Measurements from ENCODE around the gene GBGT1.

Gene GBGT1

DNA sequence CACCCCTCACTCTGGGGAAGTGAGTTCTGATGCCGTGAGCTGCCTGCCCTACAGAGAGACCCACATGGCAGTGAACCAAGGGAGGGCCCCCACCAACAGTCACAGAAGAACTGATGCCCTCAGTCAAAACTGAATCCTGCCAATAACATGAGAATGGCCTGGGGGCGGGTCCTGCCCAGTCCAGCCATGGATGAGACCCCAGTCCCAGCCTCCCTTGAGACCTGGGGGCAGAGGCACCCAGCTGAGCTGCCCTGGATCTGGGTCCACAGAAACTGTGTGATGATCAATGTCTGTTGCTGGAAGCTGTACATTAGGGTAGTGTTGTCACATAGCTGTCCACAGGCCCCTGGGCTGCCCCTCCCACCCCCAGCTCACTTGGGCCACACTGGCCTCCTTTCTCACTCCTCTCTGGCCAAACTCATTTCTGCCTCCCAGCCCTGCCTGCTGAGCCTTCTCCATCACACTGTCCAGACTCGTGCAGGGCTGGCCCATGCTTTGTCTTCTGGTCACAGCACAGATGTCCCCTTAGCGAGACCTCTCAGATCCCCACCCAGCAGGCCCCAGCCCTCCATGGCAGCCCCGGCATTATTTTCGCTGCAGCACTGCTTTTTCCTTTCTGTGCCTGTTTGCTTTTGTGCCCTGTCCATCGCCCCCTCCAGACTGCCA lies 16.8 kb downstream of the GBGT1 start:
- in situ Hi-C loops (cut with MboI; ENCODE audit: low sequenced_read_pairs) = no loop called here

GRCh38 chr9:133144904-133145851 lies 18.5 kb downstream of the GBGT1 start:
- in situ Hi-C loops (cut with MboI; ENCODE audit: low sequenced_read_pairs) = no loop called here

GRCh38 chr9:133144142-133144903 lies 19.4 kb downstream of the GBGT1 start:
- in situ Hi-C loops (cut with MboI; ENCODE audit: low sequenced_read_pairs) = no loop called here

DNA sequence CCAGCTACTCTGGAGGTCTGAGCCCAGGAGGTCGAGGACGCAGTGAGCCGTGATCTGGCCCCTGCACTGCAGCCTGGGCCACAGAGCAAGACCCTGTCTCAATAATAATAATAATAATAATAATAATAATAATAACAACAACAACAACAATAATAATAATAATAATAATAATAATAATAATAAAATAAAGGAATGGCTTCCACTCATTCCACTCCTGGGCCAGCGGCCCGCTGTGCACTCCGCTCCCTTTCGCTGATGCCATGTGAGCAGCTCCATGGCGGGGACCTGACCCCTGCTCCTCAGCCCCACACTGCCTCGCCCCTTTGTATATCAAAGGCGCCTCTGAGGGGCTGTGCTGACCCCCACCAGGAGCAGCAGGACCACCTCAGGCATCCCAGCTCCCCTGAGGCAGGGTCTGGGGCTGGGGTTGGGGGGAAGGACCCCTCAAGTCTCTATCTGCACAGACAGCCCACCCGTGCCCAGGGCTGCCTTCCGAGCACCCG lies 20.0 kb downstream of the GBGT1 start:
- in situ Hi-C loops (cut with MboI; ENCODE audit: low sequenced_read_pairs) = no loop called here

DNA sequence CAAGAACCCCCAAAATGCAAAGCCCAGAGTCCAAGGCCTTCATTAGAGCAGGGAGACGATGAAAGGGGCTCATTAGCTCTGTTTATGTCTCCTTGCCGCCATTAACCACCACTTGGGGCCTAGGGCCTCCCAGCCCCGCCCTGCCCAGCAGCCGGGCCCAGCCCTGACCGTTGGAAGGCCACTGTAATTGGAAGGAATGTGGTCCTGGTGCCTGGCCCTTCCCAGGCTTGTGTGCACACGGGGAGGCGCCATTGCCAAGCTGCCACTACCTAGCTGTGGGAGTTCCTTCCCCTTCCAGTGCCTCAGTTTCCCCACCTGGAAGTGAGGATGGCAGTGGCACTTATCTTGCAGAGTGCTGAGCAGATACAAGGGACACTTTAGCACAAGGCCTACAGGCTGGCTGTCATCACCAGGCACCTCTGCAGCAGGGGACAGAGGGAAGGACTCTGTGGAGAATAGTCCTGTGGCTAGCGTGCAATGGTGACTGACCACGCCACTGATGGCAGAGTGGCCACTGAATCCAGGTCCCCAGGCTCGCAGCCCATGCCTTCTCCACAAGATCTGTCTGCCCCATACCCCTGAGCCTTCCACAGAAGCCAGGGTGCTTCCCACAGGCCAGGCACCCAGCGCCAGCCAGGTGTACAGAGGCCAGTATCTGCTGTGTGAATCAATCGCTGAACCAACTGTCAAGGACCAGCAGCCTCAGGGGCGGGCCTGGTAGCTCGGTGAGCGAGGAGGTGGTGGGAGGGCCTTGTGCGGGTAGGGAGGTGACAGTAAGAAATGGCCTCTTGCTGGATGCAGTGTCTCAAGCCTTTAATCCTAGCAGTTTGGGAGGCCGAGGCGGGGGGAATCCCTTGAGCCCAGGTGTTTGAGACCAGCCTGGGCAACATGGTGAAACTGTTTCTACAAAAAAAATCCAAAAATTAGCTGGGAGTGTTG lies 20.8 kb downstream of the GBGT1 start:
- in situ Hi-C loops (cut with MboI; ENCODE audit: low sequenced_read_pairs) = no loop called here

GRCh38 chr9:133141833-133142595 lies 21.7 kb downstream of the GBGT1 start:
- in situ Hi-C loops (cut with MboI; ENCODE audit: low sequenced_read_pairs) = no loop called here

DNA sequence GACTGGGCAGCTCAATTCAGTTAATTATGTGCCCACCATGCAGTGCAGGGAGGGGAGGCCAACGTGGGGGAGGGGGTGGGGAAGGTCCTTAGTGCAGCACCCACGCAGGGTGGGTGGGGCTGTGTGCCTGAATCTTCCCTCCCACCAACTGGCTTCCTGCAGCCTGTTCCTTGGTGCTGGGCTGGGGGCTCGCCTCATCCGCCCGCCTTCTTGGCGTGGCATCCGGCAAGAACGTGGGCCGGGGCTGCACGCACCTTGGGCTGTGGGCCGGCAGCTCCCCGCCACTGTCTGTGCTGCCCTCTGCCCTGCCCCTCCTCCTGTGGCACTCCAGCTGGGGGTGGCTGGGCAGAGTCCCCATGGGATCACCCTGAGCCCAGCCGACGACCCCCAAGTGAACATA lies 23.1 kb downstream of the GBGT1 start:
- in situ Hi-C loops (cut with MboI; ENCODE audit: low sequenced_read_pairs) = no loop called here

DNA sequence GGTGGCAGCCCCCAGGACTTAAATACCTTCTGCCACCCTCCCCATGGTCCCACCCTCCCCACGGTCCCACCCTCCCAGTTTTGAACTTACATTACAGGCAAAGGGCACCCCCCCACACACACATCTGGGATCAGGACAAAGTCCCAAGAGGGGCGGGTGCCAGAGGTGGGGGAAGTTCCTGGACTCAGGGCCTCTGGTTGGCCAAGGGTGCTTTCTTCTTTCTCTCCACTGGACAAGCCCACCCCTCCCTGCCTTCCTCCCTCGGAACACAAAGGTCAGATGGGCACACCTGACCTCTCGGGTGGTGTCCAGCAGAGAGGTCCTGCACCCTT lies 23.6 kb downstream of the GBGT1 start:
- in situ Hi-C loops (cut with MboI; ENCODE audit: low sequenced_read_pairs) = no loop called here

DNA sequence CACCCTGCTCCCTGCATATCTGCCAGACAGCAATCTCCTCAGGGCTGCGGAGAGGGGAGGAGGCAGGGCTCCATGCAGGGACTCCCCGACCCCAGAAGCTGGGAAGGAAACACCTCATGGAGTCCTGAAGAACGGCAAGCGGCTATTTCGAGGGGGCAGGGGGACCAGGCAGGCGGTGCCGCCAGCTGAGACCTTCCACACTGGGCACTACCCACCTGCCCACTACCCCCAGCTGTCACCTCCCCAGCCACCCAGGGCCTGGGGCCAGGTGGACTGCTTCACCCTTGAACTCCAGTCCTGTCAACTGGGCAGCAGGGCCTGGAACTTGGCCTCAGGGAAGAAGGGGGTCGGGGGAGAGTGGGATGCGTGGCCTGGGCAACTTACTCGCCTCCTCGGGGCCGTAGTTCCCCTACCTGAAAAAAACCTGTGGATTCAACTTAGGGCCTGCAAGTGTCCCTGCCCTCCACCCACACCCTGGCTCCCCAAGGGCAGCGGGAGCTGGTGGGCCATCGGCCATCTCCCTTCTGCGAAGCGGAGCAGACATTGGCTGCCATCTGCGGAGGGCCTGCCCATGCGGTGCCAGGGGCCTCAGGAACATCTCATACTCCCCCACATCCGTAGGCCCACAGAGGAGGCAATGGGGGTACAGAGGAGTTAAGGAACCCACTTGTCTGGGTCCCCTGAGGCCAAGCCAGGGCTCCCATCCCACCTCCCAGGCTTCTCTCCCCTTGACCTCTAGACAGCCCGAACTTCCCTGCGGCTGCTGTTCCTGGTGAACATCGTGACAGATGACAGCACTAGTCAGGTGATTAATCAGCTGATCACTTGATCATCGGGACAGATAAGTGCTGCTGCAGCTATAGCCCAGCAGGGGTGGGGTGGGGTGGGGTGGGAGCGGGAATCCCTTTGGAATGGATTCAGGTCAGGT lies 24.2 kb downstream of the GBGT1 start:
- in situ Hi-C loops (cut with MboI; ENCODE audit: low sequenced_read_pairs) = no loop called here

- in situ Hi-C loops (cut with MboI; ENCODE audit: low sequenced_read_pairs) = no loop called here
Measured at GRCh38 chr9:133137451-133138231, 26.1 kb downstream of the GBGT1 start.

GRCh38 chr9:133135146-133135745 lies 28.5 kb downstream of the GBGT1 start:
- in situ Hi-C loops (cut with MboI; ENCODE audit: low sequenced_read_pairs) = no loop called here

DNA sequence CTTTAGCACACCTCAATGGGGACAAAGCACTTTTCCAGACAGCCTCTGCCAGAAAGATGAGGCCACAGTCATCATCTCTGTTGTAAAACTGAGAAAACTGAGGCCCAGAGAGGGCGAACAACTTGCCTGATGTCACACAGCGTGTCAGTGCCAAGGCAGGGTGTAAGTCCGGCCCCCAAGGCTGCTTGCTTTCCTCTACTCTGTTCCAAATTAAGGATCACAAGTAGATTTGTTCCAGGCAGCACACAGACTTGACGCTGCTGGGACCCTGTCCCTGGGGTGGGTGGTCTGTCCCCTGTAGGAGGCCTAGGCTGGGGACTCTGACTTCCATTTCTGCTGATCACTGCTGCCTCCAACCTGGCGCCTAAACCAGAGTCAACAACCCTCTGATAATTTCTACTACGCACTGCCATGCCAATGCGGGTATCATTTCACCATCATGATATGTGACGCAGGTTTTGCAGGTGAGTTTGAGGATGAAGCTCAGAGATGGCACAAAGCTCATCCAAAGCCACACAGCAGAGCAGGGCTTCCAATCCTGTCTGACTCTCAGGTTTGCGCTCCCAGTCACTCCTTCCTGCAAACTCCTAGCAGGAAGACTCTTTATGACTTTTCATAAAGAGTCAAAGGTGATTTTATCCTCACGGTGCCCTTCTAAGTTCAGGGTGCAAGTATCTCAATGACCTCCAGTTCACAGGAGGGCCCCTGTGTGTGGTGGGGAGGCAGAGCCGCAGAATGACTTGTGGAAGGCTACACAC lies 29.1 kb downstream of the GBGT1 start:
- in situ Hi-C loops (cut with MboI; ENCODE audit: low sequenced_read_pairs) = no loop called here

- in situ Hi-C loops (cut with MboI; ENCODE audit: low sequenced_read_pairs) = no loop called here
Measured at GRCh38 chr9:133133681-133134387, 29.9 kb downstream of the GBGT1 start.

DNA sequence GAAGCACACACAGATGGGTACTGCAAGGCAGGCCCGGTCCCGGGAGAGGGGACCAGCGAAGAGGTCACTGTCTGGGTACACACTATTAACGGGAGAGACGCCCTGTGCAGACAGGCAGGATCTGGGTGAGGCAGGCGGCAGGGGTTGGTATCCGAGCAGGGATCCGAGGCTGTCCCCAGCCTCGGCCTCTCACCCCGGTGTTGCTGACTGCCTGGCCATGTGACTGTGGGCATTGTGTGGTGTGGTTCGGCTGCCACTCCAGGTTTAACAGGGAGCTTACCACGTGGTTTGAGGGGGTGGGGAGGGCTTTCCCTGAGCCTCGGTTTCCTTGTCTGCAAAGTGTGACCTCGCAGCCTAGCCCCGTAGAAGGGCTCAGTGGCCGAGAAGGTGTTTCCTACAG lies 31.5 kb downstream of the GBGT1 start:
- in situ Hi-C loops (cut with MboI; ENCODE audit: low sequenced_read_pairs) = no loop called here

DNA sequence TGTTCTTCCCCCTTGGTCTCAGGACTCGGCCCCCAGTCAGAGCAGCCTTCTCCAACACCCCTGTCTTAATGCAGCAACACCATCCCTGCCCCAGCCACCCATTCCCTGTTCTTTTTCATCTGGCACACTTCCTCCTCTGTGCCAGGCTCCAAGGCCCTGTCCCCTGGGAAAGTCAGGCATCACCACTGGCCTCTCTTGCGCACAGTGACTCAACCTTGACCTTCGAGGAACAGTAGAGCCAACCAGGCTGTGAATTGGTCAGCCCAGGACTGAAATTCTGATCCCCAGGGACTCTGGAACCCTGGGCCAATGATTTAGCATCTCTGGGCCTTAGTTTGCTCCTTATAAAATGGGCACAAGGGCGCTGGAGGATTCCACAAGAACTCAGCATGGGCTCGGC lies 32.2 kb downstream of the GBGT1 start:
- in situ Hi-C loops (cut with MboI; ENCODE audit: low sequenced_read_pairs) = no loop called here

- in situ Hi-C loops (cut with MboI; ENCODE audit: low sequenced_read_pairs) = no loop called here
Measured at GRCh38 chr9:133130685-133131244, 32.9 kb downstream of the GBGT1 start.
